DND-41 (cell line): Measurements from ENCODE around the gene KRT6B.

Experiments used
- ATAC-seq: fragments of 200-7000 bp; cut with Tn5 transposase; 3 replicates; pipeline ENCODE4 v1.9.1; 2021; ENCODE audit warnings: low read depth; ENCODE audit not compliant: insufficient read depth
- DNase-seq: peaks from one replicate; pipeline ENCODE4 v3.0.0-alpha.2; 2020
- H2AFZ ChIP-seq: 2 replicates; pipeline ENCODE4 v1.6.0; 2012; ENCODE audit warnings: low read depth, low read length
- H3K27ac ChIP-seq: 2 replicates; pipeline ENCODE4 v1.5.1; 2012; ENCODE audit warnings: low read length, inconsistent platforms
- H3K27me3 ChIP-seq: fragments of 200-600 bp; sonication (generic); 2 replicates; pipeline ENCODE4 v1.6.0; 2012; ENCODE audit warnings: low read length, mild to moderate bottlenecking, inconsistent platforms; ENCODE audit not compliant: insufficient read depth, poor library complexity
- H3K36me3 ChIP-seq: 2 replicates; pipeline ENCODE4 v1.5.1; 2012; ENCODE audit warnings: low read length, inconsistent platforms; ENCODE audit not compliant: insufficient read depth
- H3K4me1 ChIP-seq: 2 replicates; pipeline ENCODE4 v1.5.1; 2012; ENCODE audit warnings: mild to moderate bottlenecking, low read length; ENCODE audit not compliant: insufficient read depth
- H3K4me2 ChIP-seq: 2 replicates; pipeline ENCODE4 v1.6.0; 2012; ENCODE audit warnings: mild to moderate bottlenecking, moderate library complexity, low read length, inconsistent platforms; ENCODE audit not compliant: insufficient read depth
- H3K4me3 ChIP-seq, 2 experiments: fragments of 200-600 bp in 1 of 2; shearing (Covaris generic) in 1 of 2; 2 replicates each; pipeline ENCODE4 v1.5.1; 2012 to 2016; ENCODE audit warnings: inconsistent platforms in 2 of 2, low read length in 2 of 2, mild to moderate bottlenecking in 2 of 2, low read depth in 1 of 2, moderate library complexity in 1 of 2
- H3K79me2 ChIP-seq: 2 replicates; pipeline ENCODE4 v1.6.0; 2012; ENCODE audit warnings: low read length, inconsistent platforms; ENCODE audit not compliant: insufficient read depth
- H3K9ac ChIP-seq: 2 replicates; pipeline ENCODE4 v1.6.0; 2012; ENCODE audit warnings: low read depth, mild to moderate bottlenecking, inconsistent platforms, low read length, moderate library complexity
- H3K9me3 ChIP-seq: 2 replicates; pipeline ENCODE4 v1.5.1; 2012; ENCODE audit warnings: low read length, moderate library complexity, mild to moderate bottlenecking, inconsistent platforms; ENCODE audit not compliant: insufficient read depth, severe bottlenecking
- H4K20me1 ChIP-seq: 2 replicates; pipeline ENCODE4 v1.6.0; 2012; ENCODE audit warnings: low read length; ENCODE audit not compliant: insufficient read depth
- EZH2 ChIP-seq: IDR thresholded peaks from 3 replicates; pipeline ENCODE4 v1.6.1; 2012; ENCODE audit warnings: borderline replicate concordance, low read depth, mild to moderate bottlenecking, moderate library complexity, low read length, inconsistent platforms; ENCODE audit not compliant: severe bottlenecking
- TF ChIP-seq, protein P1 (sequence below): IDR thresholded peaks from 2 replicates; pipeline ENCODE4 v1.5.1; 2012; ENCODE audit warnings: borderline replicate concordance, low read length, moderate library complexity, mild to moderate bottlenecking; ENCODE audit not compliant: poor library complexity, severe bottlenecking; ENCODE audit errors: extremely low read depth

Gene KRT6B

DNA sequence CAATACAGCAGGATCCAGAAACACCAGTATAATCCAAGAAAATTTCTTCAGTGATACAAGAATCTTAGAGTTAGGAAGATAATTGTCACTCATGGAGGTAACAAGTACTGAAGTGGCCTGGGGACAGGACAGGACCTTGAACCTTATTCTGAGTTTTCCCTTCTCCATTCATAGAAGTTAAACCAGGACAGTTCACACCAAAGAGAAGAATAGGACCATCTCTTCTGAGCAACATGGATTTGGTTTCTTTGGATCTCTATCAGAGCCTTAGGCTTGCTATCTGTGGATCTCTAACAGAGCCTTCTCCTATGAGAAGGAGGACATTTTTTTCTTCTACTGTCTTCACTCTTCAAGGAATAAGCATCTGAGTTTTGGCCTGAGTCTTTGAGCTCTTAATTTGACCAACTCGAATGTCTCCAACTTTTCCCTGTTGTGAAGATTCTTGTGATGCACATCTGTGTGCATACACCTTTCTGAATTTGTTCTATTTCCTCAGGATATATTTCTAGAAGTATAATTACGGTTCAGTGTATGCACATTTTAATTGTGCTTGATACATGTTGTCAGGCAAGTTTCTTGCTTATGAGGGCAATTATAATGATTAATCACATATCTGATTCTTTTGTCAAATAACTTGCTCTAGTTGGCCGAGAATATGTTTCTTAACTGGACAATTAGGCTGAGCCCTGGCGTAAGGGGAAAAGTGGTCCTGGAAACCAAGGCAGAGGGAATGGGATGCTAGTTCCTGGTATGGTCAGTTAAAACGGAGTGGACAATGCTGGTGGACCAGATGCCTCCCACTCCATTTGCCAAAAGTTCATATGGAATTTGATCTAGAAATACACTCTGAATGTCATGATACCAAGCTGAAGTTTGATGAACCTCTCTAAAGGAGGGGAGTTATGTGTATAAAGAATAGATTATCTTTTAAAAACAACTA lies 34.5 kb upstream of the KRT6B start:
- peaks cover under 1% of the 10 kb centered on the region for H3K27me3 ChIP-seq
- H3K4me1 ChIP-seq: no peaks in the 10 kb centered on the region
- DNase-seq (no peak), ATAC-seq (no peak)
- no peak overlapping the region for H3K9ac ChIP-seq
- no peaks in the 10 kb centered on the region for H3K9me3 ChIP-seq
- H3K79me2 ChIP-seq: no peaks in the 10 kb centered on the region
- H3K4me3 ChIP-seq: no peak overlapping the region
- no peaks in the 10 kb centered on the region for H3K36me3 ChIP-seq
- no peak overlapping the region for H3K27ac ChIP-seq
- TF ChIP-seq, protein P1, sequence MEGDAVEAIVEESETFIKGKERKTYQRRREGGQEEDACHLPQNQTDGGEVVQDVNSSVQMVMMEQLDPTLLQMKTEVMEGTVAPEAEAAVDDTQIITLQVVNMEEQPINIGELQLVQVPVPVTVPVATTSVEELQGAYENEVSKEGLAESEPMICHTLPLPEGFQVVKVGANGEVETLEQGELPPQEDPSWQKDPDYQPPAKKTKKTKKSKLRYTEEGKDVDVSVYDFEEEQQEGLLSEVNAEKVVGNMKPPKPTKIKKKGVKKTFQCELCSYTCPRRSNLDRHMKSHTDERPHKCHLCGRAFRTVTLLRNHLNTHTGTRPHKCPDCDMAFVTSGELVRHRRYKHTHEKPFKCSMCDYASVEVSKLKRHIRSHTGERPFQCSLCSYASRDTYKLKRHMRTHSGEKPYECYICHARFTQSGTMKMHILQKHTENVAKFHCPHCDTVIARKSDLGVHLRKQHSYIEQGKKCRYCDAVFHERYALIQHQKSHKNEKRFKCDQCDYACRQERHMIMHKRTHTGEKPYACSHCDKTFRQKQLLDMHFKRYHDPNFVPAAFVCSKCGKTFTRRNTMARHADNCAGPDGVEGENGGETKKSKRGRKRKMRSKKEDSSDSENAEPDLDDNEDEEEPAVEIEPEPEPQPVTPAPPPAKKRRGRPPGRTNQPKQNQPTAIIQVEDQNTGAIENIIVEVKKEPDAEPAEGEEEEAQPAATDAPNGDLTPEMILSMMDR: no peak
- TF ChIP-seq EZH2: no peak
- H4K20me1 ChIP-seq: no peaks in the 10 kb centered on the region
- no peak overlapping the region for H2AFZ ChIP-seq
- no peak overlapping the region for H3K4me2 ChIP-seq

- H3K27me3 ChIP-seq: no peaks in the 10 kb centered on the region
- no peak overlapping the region for H3K27ac ChIP-seq
- H3K4me1 ChIP-seq: no peaks in the 10 kb centered on the region
- ATAC-seq: no peak
- no peak overlapping the region for H3K9ac ChIP-seq
- no peaks in the 10 kb centered on the region for H3K79me2 ChIP-seq
- no peak overlapping the region for H3K4me3 ChIP-seq
- H2AFZ ChIP-seq: no peak overlapping the region
- H3K9me3 ChIP-seq: no peaks in the 10 kb centered on the region
- DNase-seq: no peak
- H3K36me3 ChIP-seq: no peaks in the 10 kb centered on the region
- no peaks in the 10 kb centered on the region for H4K20me1 ChIP-seq
- H3K4me2 ChIP-seq: no peak overlapping the region
- TF ChIP-seq, protein P1: no peak
- TF ChIP-seq EZH2: no peak
Observed at GRCh38 chr12:52480073-52480472, 28.1 kb upstream of the KRT6B start.

GRCh38 chr12:52477651-52478050 lies 25.7 kb upstream of the KRT6B start:
- H3K79me2 ChIP-seq: no peaks in the 10 kb centered on the region
- no peak overlapping the region for H3K27ac ChIP-seq
- H3K4me2 ChIP-seq: no peak overlapping the region
- no peaks in the 10 kb centered on the region for H3K27me3 ChIP-seq
- no peaks in the 10 kb centered on the region for H3K36me3 ChIP-seq
- no peak overlapping the region for H2AFZ ChIP-seq
- no peaks in the 10 kb centered on the region for H3K4me1 ChIP-seq
- H3K9ac ChIP-seq: no peak overlapping the region
- no peak overlapping the region for H3K4me3 ChIP-seq
- no peak for DNase-seq
- H4K20me1 ChIP-seq: no peaks in the 10 kb centered on the region
- TF ChIP-seq, protein P1: no peak
- no peak for TF ChIP-seq EZH2
- ATAC-seq: no peak
- H3K9me3 ChIP-seq: no peaks in the 10 kb centered on the region
